HG02870 (cell line): ENCODE results near the gene ELFN2.

Experiments used
- ATAC-seq: cut with Tn5 transposase; IDR thresholded peaks from one replicate; pipeline ENCODE4 v1.9.1; 2021; ENCODE audit warnings: mild to moderate bottlenecking, moderate library complexity; ENCODE audit not compliant: unreplicated experiment

The ELFN2 gene

DNA sequence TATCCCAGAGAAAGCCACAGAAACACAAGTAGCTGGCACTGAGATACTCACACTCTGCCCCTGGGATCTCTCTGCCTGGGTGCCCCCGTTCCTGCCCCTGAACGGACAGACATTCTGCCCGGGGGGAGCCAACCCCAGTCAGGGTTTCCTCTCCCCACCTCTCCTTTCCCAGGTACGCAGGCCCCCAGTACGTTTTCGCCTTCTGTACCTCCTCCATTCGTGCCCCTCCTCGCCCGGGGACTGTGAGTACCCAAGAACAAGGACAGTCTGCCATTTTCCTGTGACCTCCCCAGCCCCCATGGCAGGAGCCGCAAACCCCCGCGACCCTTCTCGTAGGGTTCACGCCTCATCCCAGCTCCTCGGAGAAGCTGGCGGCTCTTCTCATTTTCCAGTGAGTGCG lies 29.1 kb upstream of the ELFN2 start:
- ATAC-seq, result no peak

DNA sequence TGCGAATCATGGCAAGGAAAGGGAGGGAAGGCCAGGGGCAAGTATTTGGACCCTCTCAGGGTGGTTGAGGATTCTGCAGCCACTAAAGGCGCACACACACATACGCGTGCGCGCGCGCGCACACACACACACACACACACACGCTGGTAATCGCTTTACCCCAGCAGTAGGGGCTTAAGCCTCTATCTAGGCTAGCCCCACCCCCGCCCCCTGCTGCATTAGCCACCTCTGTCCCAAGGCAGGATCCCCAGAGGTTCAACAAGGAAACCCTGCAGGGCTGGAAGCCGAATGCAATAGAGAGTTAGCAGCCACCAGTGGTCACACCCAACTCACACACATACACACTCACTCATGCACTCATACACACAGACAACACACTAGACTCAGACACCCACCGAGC lies 28.6 kb upstream of the ELFN2 start:
- ATAC-seq, result no peak

- no peak for ATAC-seq
Observed at GRCh38 chr22:37454857-37455686, 27.8 kb upstream of the ELFN2 start.

GRCh38 chr22:37453696-37454095 lies 26.4 kb upstream of the ELFN2 start:
- no peak for ATAC-seq

DNA sequence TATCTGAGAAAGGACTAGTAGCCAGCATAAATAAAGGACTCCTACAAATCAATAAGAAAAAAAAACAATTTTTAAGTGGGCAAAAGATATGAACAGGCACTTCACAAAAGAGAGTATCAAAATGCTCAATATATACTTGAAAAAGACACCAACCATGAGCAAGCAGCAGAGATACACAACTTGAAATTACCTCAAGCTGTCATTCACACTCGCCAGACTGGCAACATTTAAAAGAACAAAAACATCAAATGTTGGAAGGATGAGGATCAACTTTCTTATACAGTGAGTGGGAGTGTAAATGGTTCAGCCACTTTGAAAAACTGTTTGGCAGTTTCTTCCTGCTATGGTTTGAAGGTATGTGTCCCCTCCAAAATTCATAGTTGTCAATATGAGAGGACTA lies 23.9 kb upstream of the ELFN2 start:
- no peak for ATAC-seq

- no peak for ATAC-seq
Observed at GRCh38 chr22:37449331-37450001, 22.2 kb upstream of the ELFN2 start.

- no peak for ATAC-seq
Observed at GRCh38 chr22:37448516-37449127, 21.3 kb upstream of the ELFN2 start.

DNA sequence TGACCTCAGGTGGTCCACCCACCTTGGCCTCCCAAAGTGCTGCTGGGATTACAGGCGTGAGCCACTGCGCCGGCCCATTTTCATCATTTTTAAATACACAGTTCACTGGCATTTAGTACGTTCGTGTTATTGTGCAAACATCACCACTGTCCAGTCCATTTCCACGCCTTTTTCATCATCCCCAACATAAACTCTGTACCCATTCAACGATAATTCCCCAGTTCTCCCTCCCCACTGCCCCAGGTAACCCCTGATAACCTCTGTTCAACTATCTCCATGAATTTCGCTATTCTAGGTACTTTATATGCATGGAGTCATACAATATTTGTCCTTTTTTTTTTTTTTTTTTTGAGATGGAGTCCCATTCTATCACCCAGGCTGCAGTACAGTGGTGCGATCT lies 18.2 kb upstream of the ELFN2 start:
- no peak for ATAC-seq

DNA sequence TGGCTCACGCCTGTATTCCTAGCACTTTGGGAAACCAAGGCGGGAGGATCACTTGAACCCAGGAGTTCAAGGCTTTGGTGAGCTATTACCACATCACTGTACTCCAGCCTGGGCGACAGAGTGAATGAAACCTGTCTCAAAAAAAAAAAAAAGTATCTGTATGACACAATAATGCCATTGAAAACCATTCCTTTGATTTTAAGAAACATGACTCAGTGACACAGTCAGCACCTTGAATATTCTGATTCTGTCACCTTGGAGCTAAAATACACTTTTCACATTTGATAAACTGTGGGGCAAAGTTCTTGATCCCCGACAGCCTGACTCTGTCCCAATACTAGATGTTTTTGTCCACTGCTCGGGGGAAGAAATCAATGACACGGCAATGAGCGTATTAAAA lies 16.7 kb upstream of the ELFN2 start:
- ATAC-seq, result no peak

DNA sequence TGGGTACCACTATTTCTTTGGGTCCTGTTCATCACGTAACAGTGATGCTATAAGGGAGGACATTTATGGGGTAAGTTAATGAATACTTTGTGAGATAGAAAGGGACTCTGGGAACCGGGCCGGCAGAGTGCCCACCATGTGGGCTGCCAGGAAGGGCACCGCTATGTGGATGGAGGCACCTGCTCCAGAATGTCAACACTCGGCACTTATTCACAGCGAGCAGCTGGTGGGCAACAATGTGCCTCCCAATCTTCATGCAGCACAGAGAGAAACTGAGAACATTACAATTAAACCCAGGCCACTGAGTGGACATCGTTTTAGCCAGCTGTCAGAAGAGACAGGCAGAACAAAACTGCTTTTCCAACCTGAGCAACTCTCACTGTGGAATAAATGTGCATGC lies 15.8 kb upstream of the ELFN2 start:
- no peak for ATAC-seq

GRCh38 chr22:37442537-37442936 lies 15.3 kb upstream of the ELFN2 start:
- ATAC-seq, result no peak

GRCh38 chr22:37442135-37442534 lies 14.9 kb upstream of the ELFN2 start:
- no peak for ATAC-seq

GRCh38 chr22:37440875-37441274 lies 13.6 kb upstream of the ELFN2 start:
- ATAC-seq, result no peak

DNA sequence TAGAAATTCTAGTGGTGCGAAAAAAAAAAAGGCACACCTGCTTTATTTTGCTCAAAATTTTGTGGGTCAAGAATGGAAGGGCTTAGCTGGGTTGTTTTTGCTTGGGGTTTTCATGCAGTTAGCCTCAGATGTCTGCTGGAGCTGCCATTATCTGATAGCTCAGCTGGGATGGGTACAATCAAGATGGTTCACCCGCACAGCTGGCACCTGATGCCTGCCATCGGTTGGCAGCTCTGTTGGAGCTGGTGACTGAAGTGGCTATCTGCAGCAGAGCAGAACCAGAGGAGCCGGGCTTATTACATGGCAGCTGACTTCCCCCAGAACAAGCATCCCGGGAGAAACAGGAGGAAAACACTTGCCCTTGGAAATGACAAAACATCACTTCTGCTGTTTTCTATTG lies 12.1 kb upstream of the ELFN2 start:
- ATAC-seq, result no peak

DNA sequence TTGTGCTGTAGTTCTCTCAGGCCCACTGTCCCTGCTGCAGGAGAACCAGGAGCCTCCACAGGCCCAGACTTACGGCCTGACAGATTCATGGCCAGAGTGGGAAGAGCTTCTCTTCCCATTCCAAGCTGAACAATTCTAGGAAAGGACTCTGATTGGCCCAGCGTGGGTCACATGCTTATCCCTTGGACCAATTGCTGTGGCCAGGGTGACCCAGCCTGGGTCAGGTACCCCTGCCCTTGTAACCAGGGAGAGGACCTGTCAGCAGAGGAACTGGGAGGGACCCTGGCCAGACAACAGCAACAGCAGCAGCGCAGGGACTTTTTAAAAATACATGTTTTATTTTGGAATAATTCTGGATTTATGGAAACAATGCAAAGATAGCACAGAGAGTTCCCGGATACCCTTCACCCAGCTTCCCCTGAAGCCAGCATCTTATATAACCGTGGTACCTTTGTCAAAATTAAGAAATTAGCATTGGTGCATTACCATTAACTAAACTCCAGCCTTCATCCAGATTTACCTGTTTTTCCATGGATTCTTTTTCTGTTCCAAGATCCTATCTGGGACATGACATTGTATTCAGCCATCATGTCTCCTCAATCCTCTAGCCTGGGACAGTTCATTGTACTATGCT lies 8.8 kb upstream of the ELFN2 start:
- ATAC-seq, result no peak

DNA sequence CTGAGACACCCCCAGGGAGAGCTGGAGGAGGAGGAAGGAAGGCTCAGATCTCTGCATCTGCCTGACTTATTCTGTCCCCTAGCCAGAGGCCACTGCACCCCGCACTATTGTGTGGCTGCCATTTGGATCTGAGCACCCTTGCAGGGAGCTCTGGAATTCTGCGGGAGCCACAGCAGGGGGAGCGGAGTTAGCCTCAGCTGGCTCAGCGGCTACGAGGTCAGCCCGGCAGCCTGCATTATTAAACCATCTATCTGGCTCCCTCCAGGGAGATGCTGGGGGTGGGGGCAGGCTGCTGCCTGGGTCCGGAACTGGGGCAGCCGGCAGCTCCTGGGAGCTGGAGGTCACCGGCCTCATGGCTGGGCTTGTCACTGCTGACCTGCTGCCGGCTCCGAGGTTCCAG lies 6.5 kb upstream of the ELFN2 start:
- ATAC-seq, result no peak

GRCh38 chr22:37432708-37433054 lies 5.4 kb upstream of the ELFN2 start:
- ATAC-seq, result no peak

DNA sequence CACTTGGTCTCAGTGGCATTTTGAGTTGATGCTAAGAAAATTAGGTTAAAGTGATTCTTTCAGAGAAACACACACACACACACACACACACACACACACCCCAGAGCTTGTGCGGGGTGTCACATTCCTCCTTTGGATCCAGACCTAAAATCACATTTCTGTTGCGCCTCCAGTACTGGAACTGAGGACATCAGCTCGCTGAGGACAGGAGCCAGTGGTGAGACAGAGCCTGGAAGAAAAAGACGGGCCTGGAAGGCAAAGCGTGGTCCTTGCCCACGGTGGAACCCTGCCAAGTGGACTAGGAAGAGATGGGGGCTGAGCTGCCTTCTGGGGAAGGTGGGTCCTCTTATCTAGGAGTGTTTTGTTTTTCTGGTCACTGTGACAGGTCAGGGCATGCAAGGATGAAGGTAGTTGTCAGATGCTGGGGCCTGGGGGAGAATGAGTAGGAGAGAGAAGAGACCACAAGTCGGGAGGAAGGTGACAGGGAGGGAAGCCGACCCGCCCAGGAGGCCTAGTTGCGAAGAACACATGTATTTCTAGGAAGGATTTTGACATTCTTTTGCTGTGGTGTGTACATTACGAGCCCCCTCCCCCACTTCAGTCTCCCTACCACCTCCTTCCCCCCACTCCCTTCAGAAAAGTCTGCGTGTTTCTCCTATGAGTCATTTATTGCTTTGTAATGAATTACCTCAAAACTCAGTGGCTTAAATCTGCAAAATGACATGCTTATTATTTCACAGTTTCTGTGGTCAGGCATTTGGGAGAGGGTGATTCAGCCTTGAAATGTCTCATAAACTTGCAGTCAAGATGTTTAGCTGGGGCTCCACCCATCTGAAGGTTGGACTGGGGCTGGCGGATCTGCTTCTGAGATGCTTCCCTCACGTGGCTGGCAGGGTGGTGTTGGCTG lies 4.8 kb upstream of the ELFN2 start:
- no peak for ATAC-seq

GRCh38 chr22:37431366-37431765 lies 4.1 kb upstream of the ELFN2 start:
- ATAC-seq, result no peak

- no peak for ATAC-seq
Observed at GRCh38 chr22:37430941-37431340, 3.7 kb upstream of the ELFN2 start.
